ENCODE data around the gene FARP2.
A peak's percentile ranks its signal among the peaks of the same experiment; 100 is the strongest.

The FARP2 gene

DNA sequence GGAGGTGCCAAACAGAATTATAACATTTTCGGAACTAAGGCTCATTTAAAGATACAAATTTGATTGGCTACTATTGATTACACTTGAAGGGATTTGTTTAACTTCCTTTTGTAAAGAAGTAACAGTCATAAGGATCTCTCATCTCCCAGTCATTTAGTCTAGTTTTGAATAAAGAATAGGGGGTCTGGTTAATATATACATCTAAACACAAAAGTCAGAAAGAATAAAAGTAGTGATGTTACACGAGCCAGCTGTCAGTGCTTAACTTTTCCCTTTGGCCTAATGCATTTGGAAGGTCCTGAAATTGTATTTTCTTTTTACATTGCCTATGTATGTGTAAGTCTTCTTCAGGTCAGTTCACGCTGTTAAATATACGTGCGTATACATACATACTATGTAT lies 32.3 kb upstream of the FARP2 start:
- DNase-seq (ENCODE audit: low read depth) = no peak

DNA sequence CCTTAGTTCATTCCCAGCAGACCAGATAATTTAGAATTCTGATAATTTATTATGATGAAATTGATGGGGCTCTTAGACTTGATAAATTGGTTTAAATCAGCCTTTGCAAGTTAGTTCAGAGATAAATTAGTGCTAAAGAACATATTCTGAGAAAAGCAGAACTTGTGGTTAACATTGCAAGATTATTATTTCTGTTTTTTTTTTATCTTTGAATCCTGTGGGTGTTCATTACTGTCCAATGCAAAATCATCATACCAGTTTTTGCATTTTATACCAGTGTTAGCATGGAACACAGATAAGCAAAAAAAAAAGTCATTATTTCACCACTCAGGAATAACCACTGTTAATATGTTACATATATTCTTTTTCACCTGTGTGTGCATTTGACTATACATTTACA lies 31.3 kb upstream of the FARP2 start:
- DNase-seq (ENCODE audit: low read depth) = no peak

DNA sequence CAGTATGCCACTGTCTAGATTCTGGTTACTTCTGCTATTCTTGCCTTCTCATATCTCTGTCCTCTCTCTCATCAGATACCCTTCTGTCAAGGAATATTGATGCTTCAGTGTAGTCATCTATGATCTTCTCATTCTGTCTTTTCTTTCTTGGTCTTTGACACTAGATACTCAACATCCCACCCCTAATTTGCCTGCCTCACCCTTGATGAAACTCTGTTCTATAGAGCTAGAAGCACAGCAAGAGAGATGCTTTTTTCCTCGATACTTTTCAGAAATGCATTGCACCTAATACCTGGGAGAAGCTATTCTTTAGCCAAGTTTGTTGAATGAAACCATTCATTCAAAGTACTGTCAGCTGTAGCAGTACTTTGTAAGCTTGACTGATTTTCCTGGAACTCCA lies 30.8 kb upstream of the FARP2 start:
- DNase-seq (ENCODE audit: low read depth) = no peak

DNA sequence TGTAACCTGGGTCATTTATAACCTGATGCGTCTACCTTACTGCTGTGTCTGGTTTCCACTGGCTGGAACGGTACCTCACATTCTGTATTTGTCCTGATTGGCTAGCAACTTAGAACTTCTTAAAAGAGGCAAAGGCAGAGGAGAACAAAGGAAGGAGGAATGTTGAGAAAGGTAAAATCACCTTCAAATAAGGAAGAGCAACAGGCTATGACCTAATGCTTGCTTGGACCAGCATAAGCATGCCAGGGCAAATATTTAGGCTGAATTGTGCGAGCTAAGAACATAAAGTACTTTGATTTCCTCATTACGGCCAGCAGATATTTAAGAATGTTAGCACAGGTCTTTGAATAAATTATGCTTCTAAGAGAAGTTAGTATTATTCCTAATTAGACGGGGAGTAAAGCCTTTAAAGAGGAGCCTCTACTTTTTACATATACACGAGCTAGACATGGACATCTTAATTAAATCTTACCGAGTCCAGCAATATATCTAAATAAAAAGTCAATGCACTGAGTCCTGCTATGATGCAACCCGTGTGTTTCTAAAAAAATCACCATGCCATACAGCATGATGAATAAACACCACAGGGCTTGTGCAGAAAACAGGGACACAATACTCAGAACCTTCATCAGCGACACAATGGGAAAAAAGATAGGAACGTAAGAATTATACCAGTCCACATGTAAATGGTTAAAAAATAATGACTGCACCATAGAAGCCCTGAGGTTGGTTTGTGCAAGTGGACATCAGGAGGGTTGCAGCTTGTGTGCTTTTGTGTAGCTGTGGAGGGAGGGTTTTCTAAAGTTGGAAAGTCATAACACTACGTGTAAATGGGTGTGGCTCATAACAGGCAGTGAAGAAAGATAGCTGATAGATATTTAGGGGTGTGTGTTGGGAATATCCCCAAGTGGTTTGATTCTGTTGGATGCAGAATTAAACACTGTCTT lies 26.1 kb upstream of the FARP2 start:
- no peak for DNase-seq (ENCODE audit: low read depth)

DNA sequence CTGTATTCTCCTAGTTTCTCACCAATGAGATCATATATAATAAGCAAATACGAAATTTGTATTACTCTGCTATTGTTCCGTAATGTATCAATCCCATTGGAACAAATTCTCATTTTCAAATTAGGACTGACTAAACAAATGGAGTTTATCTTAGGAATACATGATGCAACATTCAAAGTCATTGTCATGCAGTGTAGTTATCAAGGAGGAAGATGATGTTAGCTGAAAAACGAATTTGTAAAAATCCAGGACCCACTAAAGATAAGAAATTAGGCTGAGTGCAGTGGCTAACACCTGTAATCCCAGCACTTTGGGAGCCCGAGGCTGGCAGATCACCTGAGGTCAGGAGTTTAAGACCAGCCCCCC lies 25.5 kb upstream of the FARP2 start:
- DNase-seq (ENCODE audit: low read depth) = no peak

DNA sequence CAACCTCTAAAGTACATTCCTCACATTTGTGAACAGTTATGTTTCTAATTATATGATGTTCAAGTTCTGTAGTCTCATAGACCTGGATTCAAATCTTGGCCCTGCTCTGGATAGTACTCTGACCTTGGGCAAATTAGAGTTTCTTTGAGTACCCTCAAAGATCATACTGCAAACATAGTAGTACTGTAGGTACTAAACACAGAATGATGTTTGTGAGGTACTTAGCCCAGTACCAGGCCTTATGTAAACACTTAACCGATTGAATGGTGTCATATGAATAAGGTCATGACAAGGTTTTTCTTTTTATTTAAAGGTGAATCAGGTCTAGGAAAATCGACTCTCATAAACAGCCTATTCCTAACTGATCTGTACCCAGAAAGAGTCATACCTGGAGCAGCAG lies 21.3 kb upstream of the FARP2 start:
- DNase-seq (ENCODE audit: low read depth) = no peak

DNA sequence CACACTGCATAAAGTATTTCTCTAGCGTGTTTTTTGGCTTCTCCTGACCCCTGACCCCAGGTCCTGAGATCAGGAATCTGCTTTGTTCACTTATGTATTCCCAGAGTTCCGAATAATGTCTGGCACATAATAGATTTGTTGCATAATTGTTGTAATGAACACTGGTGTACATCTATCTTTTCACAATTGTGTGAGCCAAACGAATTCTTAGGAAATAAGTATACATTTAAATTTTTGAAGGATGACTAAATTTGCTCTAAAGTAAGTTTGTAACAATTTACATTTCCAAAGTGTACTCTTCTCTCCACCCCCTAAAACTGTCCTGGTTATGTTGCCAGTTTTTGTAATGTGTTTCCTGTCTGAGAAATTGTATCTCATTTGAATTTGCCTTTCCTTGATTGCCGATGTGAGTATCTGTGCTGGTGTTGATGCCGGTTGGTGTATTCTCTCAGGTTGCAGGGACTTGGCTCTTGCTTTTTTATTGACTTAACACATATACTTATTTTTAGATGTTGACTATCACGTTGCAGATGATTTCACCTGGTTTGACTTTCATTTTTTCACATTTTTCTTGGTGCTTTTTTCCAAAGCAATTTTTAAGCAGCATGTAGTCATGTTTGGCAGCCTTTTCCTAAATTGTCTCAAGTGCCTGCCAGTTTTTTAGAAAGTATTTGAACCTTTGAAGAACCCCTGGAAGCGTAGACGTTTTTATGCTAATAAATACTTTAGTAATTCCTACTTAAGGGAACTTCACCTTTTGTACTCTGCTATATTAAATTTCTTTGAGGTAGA lies 16.1 kb upstream of the FARP2 start:
- no peak for DNase-seq (ENCODE audit: low read depth)

DNA sequence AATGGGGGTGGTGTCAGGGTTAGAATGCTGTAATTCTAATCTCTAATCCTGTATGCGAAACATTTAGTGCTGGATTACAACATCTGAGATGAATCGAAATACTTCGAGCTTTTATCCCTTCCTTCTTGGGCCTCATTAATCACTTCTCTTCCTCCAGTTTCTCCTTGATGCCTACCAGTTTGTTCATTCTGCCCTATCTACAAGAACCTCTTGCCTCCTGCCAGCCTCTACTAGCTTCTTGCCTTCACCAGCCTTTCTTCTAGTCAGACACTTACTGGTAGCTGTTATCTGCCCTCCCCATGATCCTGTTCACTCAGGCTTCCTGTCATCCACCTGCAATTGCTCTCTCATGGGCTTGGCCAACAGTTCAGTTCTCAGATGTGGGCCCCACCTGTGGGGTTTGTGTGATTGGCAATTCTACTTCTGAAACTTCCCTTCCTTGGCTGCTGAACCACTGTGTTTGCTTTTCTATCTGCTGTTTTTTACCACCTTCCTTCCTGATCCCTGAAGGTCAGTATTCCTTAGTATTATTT lies 15.4 kb upstream of the FARP2 start:
- DNase-seq (ENCODE audit: low read depth) = no peak

DNA sequence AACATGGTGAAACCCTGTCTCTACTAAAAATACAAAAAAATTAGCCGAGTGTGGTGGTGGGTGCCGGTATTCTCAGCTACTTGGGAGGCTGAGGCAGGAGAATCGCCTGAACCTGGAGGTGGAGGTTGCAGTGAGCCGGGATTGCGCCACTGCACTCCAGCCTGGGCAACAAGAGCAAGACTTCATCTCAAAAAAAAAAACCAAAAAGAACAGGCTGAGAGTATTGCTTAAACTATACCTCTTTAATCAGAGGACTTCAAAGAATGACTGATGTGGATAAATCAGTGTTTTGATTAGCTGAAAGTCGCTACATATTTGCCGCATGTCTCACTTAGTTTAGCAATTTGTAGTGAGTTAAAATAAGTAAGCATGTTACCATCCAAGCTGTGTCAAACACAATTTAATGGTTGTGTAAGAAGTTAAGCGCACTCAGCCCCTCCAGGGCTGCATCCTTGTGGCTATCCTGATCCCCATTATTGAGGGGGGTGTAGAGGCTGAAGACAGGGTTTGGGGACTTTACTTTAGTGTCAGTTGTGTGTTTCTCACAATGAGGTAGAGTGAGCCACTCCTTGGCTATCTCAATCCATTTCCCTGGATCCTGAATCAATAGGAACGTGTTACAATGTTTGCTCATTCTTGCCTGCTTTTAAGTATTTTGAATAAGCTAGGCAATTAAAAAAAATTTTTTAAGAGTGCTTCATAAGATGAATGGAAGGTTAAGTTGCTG lies 11.0 kb upstream of the FARP2 start:
- no peak for DNase-seq (ENCODE audit: low read depth)

DNA sequence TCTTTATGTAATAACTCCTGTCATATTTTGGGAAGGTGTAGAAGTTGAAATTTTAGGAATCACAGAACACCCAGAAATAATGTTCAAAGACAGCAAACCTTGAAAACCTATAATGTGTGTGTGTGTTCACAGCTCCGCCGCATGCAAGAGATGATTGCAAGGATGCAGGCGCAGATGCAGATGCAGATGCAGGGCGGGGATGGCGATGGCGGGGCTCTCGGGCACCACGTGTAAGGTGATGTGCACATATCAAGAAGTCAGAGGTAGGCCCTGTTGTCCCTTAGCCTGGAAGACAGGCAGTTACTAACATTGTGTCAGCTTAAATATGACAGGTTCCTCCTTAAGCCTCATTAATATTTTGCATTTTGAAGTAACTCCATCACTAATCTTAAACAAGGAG lies 6.1 kb upstream of the FARP2 start:
- DNase-seq (ENCODE audit: low read depth) = no peak

DNA sequence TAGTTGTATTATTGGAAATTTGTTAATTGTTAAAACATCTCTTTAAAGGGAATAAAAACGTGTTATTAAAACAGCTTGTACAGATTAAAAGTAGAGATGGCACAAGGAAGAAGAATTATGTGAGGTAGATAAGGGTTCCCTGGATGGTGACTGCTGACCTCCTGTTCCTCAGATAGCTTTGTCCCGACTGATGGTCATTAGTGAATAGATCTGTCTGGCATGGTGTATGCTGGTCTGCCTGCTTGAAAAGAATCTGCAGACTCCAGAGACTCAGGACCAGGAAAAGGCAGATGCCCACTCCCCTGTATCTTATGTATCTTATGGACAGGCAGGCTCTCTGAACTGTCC lies 5.6 kb upstream of the FARP2 start:
- DNase-seq (ENCODE audit: low read depth) = no peak

DNA sequence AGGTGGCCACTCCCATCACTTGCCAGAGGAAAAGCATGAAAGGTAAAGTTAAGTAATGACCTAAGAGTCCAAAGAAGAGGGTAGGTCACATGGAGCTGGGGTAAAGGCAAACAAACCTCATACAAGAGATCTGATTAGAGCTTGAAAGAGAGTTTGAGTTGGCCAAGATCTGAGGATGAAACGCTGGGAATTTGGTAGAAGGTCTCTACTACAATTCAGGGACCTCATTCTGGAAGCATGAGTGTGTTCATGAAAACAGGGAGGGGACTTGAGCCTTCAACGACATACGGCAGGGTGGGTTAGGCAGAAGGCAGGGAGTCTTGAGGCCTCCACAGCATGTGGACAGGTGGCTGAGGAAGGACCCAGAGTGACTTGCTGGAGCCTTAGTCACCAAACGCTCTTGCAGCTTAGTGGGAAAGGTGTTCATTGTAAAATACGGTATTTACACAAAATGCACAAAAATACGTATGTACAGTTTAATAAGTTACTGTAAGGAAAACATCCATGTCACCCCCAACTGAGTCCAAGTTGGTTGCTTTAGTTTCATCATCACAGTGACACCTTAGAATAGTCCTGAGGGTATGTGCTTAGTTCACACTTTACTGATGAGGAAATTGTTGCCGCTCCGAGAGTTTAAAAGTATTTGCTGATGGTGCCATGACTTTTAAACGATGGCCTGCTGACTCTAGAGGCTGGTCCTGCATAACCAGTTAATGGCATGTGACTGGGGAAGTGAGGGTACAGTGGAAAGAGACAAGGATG lies 5.0 kb upstream of the FARP2 start:
- DNase-seq (ENCODE audit: low read depth) = no peak

DNA sequence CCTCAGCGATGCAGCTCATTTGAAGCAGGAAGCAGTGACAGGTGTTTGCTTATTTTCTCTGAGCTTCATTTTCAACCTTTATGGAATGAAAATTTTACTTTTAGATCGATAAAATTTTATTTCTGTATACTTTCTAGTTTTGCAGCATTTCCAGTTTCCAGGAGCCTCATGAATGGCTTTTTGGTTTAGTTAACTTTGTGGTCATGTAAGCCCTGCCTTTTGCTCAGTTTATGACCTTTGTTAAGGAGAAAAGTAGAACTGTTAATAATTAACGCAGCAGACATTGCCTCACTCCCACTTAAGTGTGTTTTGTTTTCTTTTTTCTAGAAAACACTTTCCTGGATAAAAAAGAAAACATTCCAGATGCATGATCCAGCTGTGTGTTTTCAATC lies 4.4 kb upstream of the FARP2 start:
- DNase-seq (ENCODE audit: low read depth) = no peak

DNA sequence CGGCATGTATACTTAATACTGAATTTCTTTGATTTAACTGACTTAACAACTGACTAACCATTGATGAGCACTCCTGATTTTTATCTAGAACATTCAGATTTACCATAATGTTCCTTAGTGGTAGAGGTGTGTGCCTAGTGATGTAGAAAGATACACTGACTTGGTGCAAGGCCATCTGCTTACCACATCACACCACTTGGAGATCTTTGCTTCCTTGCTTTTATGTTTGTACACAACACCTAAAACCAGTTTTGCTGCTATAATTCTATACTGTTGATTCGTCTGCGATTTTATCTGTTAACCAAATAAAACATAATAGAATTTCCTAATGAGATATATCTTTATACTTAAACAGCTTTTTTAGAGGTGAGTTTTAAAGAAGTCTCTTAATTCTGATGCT lies 3.9 kb upstream of the FARP2 start:
- DNase-seq (ENCODE audit: low read depth) = no peak

DNA sequence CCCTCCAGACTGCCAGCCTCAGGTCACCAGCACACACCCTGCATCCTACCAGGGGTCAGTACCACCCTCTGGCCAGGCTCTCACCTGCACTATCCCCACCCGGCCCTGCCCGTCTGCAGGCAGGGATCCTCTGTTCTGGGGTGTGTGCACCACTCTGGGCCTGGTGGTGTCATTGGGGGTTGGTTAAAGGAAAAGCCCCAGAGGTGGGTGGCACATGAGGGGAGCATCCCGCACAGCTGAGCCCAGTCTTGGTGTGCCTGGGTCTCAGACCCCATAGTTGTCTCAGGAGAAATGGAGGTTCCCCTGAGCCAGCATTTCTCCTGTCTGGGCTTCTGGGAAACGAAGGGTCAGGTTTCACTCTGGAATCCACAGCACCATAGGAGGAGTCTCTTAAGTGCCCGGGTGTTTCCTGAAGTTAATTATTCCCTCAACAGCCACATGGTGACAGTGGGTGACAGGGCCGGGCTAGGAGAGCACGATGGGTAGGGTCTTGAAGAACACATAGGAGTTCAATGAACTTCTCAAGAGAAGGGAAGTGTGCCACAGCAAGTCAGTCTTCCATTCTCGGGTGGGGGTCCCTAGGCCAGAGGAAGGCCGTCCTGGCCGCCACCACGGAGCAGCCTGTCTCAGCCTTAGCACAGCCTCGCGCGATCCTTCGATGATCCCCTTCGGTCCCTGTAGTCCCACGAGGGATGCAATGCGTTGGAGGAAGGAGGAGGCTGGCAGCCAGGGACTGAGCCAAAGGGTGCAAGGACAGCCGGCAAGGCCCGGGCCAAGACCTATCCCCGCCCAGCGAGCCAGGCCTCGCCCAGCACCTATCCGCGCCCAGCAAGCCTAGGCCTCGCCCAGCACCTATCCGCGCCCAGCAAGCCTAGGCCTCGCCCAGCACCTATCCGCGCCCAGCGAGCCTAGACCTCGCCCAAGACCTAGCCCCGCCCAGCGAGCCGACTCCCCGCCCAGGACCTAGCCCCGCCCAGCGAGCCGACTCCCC lies 1.1 kb upstream of the FARP2 start:
- DNase-seq (ENCODE audit: low read depth) = peak; percentile 73

DNA sequence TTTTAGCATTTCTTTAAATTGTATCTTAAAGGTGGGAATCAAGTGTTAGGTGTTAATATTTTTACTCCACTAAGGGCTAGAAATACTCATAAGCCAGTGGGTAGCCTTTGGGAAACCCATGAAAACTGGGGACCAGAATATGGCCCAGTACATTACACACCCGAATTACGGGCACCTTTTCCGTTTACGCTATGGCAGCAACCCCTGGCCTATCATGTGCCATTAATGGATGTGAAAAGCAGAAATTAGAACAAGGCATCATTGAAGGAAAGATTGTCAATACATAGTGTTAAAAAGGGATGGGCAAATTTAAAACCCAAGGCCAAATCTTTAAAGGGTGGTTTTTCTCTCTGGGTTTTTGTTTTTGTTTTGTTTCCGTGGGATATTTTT lies 781 bp downstream of the FARP2 start:
- no peak for DNase-seq (ENCODE audit: low read depth)

DNA sequence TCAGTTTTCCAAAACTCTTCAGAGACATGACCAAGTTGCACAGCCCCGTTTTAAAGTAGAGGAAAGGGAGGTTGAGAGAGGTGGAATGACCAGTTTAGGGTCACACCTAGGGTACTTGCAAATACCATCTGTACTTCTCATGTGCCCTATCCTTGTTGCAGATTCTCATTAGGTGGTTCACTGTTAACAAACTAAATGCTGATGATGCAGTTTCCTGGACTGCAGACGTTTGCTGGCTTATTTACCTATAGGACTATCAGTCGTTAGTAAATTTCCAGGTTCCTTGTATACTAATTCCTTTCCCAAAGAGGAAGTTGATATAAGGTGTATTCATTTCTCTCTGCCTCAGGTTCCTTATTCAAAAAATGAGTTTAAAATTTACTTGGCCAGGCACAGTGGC lies 1.4 kb downstream of the FARP2 start:
- no peak for DNase-seq (ENCODE audit: low read depth)

DNA sequence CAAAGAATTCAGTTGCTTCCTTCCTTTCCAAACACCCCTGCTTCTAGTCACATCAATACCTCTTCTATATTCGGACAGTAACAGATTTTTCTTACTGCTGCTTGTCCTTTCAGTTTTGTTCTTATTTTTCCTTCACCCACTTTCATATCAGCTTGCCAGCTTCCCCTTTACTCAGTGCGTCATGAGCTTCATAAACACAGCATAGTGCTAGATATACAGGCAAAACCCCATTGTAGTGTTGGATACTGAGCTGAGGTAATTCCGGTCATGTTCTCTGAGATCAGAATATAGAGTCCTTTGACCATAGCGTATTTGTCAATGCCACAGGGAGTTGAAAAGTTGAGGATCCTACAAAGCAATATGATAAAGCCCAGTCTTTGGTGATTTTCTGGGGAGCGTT lies 2.4 kb downstream of the FARP2 start:
- no peak for DNase-seq (ENCODE audit: low read depth)

DNA sequence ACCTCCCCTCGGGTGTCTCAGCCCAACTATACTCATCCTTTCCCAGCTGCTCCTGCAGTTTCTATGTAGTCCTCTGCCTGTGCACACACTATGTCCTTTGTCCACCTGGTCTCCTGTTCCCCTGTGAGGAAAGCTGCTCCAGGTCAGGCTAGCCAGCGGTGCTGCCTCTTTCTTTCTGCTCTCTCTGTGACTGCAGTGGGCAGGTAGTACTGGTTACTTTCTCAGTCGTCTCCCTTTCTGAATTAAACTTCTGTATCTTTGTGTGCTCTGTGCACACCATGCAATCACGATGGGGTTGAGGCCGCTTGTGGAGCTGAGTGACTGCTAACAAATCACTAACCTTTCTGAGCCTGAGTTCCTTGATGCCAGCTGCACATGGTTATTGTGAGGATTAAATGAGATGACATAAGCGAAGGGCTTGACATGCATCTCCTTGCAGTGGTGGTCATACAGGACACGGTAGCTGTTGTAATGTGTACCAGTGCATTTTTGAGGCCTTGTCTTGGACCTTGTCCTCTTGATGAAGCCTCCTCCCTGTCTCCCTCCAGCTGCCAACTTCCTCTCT lies 3.5 kb downstream of the FARP2 start:
- no peak for DNase-seq (ENCODE audit: low read depth)

DNA sequence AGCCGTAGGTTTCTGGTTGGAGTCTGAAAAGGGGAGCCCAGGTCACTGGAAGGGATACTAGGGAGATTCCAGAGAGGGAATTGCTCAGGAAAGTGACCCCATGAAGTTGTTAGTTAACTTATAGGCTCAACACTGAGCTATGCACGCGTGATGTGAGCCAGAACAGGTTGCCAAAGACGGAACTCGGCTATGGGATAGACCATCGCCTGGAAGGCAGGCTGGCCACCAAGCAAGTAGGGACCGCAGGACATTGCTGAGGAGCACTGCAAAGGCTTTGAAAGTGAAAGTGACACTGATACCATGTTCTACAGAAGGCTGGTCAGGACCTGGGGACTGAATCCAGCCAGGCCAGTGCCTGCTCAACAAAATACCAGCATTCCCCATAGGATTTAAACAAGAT lies 7.3 kb downstream of the FARP2 start:
- DNase-seq (ENCODE audit: low read depth) = no peak

Measured in CMK (cell line).